Measurements from ENCODE around the gene ADARB1.

Gene ADARB1

DNA sequence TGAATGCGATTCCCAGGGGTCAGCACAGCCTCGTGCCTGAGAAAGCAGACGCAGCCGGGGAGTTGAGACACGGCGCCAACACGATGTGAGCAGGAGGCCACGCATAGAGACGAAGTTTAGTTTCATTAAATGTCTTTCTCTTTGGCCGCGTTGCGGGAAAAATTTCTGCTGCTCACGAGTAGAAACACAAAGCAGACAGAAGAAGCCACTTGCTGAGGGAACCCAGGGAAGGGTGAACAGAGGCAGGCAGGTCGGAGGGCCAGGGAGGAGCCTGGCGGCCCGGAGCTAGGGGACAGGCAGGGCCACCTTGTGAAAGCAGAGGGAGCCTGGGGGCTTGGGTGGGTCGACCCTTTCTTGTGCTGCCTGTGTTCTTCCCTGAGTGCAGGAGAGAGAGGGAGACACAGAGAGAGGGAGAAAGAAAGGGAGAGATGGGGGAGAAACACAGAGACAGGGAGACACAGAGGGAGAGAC is 180.1 kb downstream of the ADARB1 start:
- TF ChIP-seq, protein P1, sequence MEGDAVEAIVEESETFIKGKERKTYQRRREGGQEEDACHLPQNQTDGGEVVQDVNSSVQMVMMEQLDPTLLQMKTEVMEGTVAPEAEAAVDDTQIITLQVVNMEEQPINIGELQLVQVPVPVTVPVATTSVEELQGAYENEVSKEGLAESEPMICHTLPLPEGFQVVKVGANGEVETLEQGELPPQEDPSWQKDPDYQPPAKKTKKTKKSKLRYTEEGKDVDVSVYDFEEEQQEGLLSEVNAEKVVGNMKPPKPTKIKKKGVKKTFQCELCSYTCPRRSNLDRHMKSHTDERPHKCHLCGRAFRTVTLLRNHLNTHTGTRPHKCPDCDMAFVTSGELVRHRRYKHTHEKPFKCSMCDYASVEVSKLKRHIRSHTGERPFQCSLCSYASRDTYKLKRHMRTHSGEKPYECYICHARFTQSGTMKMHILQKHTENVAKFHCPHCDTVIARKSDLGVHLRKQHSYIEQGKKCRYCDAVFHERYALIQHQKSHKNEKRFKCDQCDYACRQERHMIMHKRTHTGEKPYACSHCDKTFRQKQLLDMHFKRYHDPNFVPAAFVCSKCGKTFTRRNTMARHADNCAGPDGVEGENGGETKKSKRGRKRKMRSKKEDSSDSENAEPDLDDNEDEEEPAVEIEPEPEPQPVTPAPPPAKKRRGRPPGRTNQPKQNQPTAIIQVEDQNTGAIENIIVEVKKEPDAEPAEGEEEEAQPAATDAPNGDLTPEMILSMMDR (conservative IDR thresholded peaks at IDR 0.05) = no peak
- no peak overlapping the region; the same call in 1 of the 2 replicates for H3K27ac ChIP-seq

DNA sequence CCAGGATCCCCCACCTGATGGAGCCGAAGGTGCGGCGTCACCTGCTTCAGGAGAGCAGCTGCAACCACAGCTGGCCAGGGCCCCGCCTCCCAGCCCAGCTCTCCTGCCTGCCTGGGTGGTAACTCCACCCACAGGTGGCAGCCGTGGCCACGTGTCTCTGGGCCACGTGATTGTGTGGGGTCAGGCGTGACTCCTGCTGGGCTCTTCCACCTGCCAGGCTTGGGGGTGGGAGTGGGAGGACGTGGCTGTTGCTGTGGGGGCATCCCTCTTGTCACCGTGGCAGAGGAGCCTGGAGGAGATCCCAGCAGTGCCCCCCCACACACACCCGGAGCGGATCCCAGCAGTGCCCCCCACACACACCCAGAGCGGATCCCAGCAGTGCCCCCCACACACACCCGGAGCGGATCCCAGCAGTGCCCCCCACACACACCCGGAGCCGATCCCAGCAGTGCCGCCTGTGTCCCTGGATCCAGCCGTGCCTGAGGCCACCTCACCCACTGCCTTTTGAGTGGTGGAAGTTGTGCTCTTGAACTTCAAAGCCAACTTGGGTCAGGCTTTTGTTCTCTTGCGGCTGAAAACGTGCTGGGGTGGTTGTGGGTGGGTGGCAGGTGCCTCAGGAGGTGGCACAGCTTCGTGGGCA is 181.1 kb downstream of the ADARB1 start:
- TF ChIP-seq, protein P1 (conservative IDR thresholded peaks at IDR 0.05) = no peak

DNA sequence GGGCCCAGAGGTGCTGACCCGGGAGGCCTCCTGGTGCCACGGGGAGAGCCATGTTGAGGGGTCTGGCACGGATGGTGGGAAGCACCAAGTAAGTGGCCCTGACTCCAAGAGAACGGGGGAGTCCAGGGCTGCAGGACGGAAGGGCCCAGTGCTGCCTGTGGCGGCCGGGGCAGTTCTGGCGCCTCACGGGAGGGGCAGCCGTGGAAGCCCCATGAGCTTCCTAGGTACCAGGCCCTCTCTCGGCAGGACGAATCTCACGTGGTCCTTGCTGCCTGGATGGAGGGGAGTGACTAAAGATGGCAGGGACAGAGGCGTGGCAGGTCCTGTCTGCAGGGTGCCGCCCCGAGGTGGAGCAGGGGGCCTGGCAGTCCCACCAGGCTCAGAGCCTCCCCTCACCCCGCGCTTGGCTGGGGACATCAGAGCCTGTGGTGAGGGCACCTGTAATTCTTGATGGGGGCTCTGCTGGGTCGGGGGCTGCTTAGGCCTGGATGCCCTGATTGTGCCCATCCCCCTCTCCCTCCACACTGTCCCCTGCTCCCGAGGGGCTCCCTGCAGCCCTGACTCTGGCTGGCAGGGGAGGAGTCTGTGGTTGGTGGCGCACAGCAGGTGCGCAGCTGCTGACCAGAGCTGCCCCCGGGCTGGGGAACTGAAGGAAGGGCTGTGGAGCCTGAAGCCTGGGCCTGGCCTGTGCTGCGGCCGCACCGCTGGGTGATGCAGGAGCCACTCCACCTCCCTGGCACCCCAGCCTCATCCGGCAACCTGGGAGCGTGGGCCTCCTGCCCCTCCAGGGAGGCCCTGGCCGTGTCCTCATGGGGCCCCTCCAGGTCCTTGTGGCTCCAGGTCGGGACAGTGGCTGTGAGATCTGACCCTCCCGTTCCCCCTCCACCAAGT is 181.9 kb downstream of the ADARB1 start:
- TF ChIP-seq, protein P1 (conservative IDR thresholded peaks at IDR 0.05) = no peak
- no peak overlapping the region for H3K27ac ChIP-seq

More for the DNA sequence above, 181.1 kb downstream of the ADARB1 start:
- peak overlapping the region; percentile 9; the same call in 1 of the 2 replicates for H3K27ac ChIP-seq

DNA sequence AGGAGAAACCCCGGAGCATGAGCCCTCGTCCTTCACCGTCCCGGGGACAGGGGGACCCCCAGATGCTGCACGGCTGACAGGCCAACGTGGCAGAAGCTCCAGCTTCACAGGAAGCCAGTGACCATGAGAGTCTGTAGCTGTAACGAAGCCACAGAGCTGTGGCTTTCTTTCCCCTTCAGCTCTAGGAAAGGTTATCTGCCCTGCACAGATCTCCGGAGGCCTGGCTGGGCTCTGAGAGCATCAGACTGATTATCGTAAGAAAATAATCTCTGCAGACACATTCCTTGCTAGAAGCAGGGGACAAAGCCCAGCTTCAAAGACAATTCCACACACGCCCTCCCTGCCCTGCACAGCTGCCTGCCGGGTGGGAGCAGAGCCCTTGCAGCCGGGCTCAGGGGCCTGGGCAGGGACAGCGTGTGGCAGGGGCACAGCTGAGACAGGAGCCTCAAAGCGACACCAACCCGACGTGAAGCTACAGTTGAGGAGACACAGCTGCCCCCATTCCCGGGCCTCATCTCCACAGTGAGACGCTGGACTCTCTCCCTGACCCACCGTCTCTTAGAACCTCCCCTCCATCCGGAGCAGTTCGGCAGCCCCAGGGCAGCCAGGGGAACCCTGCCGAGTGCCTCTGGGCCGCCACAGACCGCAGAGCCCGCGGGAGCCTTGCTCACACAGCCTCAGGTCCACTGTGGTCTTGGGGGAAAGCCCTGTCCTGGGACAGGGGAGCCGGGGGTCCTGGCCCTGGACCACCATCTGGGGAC is 182.7 kb downstream of the ADARB1 start:
- no peak overlapping the region for H3K27ac ChIP-seq
- TF ChIP-seq, protein P1 (conservative IDR thresholded peaks at IDR 0.05) = no peak

DNA sequence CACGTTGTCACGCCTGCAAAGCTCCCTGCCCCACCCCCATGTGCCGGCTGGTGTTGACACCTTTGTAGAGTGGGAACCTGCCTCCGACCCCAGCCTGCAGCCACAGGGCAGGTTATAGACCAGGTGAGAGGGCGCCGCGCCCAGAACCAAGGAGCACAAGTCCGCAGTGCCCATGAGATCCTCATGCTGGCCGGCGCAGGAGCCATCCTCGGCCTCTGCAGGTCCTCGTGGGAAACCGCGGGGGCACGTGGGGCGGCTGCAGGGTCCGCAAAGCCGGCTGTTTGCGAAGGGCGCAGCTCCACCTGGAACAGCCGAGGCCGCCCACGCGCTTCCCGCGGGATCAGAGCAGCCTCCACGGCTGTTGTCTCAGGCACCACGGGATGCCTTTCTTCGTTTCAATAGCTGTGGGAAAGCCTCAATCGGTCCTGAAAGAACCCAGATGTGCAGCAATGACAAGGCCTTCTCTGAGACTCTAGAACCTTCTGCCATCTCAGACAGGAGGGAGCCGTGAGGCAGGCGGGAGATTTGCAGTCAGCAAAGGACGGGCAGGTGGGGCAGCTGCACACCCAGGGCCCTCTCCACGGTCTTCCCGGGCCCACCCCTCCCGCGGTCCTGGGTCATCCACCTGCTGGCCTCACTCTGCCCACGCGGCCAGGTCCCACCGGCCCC is 183.4 kb downstream of the ADARB1 start:
- no peak overlapping the region for H3K27ac ChIP-seq
- TF ChIP-seq, protein P1 (conservative IDR thresholded peaks at IDR 0.05) = no peak

DNA sequence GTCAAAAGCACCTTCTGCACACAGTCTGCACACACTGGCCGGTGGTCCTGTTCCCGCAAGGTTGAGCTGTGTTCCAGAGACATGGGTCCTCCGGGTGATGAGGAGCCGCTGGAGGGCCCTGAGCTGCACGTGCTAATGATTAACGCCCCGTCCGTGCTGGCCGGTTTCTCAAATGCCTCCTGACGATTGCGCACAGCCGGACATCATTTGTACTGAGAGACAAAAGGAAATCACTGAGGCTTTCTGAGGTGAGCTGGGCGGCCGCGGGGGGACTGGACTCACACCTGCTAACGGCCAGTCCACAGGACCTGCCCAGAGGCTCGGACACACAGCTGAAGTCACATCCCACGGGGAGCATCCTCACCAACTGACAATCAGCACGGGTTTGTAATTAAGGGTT is 184.1 kb downstream of the ADARB1 start:
- no peak overlapping the region for H3K27ac ChIP-seq
- TF ChIP-seq, protein P1 (conservative IDR thresholded peaks at IDR 0.05) = no peak

Data from VCaP (cell line).